ENCODE data around the gene OPHN1.
"Not testable (repeated sequence)": the region's sequence is repeated elsewhere in the genome, so short reads cannot be mapped to it uniquely, and the experiment has no call there.

Gene OPHN1

DNA sequence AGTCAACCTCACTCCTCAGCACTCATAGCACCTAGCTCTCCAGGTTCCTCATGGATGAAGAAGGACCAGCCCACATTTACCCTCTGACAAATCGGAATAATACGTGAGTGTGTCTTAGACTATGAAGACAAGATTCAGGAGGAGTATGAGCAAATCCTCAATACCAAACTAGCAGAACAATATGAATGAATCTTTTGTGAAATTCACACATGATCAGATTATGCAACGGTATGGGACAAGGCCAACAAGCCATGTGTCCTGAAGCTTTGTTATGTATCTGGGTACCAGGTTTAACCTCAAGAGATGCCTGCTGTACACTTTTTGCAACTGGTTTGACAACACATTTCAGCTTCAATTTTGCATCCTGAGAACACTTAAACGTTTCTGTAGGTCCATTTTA lies 300.1 kb downstream of the OPHN1 start:
- no peak for DNase-seq

- no peak for DNase-seq
Measured at GRCh38 chrX:68132749-68133148, 300.5 kb downstream of the OPHN1 start.

- no peak for DNase-seq
Measured at GRCh38 chrX:68121835-68122234, 311.5 kb downstream of the OPHN1 start.

GRCh38 chrX:68121371-68121770 lies 311.9 kb downstream of the OPHN1 start:
- DNase-seq = no peak

GRCh38 chrX:68115371-68115770 lies 317.9 kb downstream of the OPHN1 start:
- DNase-seq = no peak

GRCh38 chrX:68114573-68115129 lies 318.6 kb downstream of the OPHN1 start:
- peak; percentile 10 to 23 (median 21) for DNase-seq

DNA sequence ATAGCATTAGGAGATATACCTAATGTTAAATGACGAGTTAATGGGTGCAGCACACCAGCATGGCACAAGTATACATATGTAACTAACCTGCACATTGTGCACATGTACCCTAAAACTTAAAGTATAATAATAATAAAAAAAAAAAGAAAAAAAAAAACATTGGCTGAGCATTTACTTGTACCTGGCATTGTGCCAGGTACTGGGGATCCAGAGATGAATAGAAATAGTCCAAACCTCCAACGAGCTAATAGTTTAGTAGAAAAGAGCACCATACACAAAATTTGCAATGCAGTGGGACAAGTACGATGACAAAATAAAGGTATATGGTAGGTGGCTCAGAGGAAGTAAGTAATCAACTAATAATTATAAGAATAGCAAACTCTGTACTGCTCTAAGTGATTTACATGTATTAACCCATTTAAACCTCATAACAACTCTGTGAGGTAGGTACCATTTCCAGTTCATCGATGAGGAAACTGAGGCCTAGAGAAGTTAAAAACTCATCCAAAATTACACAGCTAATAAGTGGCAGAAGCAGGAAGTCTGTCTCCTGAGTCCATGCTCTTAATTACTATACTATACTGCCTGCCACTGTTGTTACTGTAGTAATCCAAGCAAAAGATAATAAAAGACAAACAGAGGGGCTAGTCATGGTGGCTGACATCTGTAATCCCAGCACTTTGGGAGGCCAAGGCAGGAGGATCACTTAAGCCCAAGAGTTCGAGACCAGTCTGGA lies 319.3 kb downstream of the OPHN1 start:
- no peak for DNase-seq

GRCh38 chrX:68112321-68112720 lies 321.0 kb downstream of the OPHN1 start:
- DNase-seq = no peak

DNA sequence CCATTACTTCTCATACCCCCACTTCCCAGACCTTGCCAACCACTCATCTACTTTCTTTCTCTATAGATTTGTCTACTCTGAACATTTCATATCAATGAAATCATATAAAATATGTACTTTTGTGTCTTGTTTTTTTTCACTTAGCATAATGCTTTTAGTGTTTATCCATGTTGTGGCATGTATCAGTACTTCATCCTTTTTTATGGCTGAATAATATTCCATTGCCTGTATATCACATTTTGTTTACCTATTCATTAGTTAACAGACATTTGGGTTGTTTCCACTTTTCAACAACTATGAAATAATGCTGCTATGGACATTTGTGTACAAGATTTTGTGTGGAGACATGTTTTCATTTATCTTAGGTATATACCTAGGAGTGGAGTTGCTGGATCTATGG lies 324.1 kb downstream of the OPHN1 start:
- DNase-seq = no peak

DNA sequence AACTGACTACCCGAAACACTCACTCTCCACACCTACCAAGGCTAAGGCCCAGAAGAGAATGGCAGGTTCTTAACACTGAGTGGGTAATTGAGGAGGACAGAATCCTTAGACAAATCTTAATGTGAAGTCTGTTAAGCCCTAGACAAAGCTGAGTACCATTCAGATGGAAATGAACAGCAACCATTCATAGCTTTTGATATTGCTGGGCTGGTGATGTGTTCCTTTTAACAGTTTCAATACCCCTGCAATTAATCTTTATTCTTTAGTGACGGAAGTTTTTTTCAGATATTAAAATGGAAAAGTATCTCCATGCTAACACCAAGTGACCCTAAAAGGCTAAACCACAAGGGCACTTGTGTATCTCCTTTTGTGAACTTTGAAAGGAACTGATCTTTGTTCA lies 334.9 kb downstream of the OPHN1 start:
- DNase-seq = no peak

GRCh38 chrX:68090266-68090665 lies 343.0 kb downstream of the OPHN1 start:
- no peak for DNase-seq

- no peak for DNase-seq
Measured at GRCh38 chrX:68087526-68087925, 345.8 kb downstream of the OPHN1 start.

DNA sequence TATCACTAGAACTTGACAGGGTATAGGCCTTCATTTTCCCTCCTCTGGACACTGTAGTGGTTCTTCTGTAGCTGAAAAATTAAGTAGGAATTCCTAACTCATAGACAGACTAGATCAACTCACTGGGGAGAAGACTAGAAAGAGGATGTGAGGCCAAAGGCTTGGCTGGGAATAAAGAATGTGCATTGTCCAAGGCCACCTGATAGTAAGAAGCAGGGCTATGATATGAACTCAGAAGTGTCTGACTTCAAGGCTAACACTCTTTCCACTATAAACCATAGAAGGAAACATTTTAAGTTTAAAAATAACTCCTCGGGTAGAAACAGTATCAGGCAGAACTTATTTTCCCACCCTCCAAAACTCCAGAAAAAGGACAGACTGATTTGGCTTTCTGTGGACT lies 346.6 kb downstream of the OPHN1 start:
- no peak for DNase-seq

GRCh38 chrX:68084765-68085164 lies 348.5 kb downstream of the OPHN1 start:
- DNase-seq = peak; percentile 27 to 41 (median 27)

DNA sequence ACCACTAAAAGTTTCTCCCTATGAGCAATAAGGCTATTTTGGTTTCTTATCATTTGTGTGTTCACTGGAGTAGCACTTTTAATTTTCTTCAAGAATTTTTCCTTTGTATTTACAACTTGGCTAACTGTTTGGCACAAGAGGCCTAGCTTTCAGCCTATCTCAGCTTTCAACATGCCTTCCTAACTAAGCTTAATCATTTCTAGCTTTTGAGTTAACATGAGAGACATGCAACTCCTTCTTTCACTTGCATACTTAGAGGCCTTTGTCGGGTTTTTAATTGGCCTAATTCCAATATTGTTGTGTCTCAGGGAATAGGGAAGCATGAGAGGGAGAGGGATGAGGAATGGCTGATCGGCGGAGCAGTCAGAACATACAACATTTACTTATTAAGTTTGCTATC lies 349.8 kb downstream of the OPHN1 start:
- no peak for DNase-seq

- no peak for DNase-seq
Measured at GRCh38 chrX:68079961-68080360, 353.3 kb downstream of the OPHN1 start.

DNA sequence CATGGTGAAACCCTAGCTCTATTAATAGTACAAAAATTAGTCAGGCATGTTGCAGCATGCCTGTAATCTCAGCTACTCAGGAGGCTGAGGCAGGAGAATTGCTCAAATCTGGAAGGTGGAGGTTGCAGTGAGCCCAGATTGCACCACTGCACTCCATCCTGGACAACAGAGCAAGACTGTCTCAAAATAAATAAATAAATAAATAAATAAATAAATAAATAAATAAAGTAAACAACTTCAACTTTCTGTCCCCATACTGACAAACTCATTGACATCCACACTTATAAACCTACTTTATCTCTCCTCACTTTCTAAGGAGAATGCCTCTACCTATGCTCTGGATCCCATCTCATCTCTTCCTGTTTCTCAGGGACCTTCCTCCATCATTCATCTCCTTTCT lies 354.5 kb downstream of the OPHN1 start:
- DNase-seq = not testable (repeated sequence)

DNA sequence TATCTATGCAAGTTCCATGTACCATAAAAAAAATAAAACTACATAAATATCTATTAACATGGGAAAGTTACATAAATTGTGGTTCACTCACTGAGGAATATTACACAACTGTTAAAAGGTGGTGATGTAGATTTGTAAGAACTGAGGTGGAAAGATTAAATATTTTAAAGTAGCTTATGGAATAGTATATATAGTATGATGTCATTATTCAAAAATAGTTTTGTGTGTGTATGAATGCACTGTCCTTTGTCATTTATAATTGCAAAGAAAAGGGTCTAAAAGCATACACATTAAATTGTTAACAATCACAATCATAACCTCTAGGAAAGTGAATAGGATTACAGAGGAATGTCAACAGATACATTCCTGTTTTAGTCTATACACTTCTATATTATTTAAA lies 355.9 kb downstream of the OPHN1 start:
- DNase-seq = no peak

GRCh38 chrX:68072041-68072440 lies 361.3 kb downstream of the OPHN1 start:
- DNase-seq = no peak

DNA sequence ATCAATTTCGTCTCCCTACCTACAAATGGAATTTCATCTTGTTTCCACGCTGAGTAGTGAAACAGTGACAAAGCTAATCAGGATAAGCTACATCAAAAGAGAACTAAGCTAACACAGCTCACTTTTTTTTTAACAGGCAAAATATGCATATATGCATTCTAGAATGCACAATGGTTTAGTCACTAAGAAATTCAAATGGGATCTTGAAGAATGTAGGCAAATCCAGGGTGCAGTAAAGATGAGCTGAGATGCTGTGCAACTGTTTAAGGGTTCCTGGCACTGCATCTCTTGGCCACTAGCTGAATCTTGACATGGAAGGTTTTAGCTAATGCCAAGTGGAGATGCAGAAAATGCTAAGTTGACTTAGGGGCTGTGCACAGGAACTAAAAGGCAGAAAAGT lies 363.2 kb downstream of the OPHN1 start:
- not testable (repeated sequence) for DNase-seq

GRCh38 chrX:68061206-68061535 lies 372.1 kb downstream of the OPHN1 start:
- no peak for DNase-seq

- no peak for DNase-seq
Measured at GRCh38 chrX:68060506-68061205, 372.6 kb downstream of the OPHN1 start.

DNA sequence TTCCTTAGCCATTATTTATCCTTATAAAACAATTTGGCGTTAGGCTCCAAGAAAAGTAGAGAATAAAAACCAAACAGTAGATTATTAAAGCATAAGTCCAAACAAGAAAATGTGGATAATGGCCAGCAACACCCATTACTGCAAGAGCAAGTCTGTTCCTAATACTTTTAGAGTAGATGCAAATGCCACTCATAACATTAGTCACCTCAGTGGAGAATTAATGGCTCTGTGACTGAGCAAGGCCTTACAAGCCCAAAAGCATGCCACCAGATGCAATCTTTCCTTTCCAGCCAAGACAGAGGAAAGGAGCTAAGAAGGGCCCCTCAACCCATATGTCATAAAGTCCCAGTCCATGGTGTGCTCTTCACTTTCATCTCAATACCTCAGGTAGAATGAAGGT lies 373.8 kb downstream of the OPHN1 start:
- DNase-seq = no peak

GRCh38 chrX:68049466-68049865 lies 383.8 kb downstream of the OPHN1 start:
- no peak for DNase-seq

DNA sequence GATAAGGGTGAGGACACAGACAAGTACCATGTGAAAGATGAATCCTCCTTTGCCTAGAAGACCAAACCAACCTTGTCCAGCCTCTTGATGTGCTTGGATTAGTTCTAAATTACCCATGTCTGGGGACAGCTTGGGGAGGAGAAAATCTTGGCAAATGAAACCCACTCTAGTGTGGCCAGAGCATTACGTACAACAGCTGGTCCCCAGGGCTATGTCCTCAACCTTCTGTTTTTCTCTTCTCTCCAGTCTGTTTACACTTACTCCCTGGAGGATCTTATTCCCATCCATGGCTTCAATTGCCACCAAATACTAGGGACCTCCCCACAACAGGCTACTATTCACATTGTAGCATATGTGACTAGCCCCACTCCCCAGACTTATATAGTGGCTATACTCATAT lies 384.5 kb downstream of the OPHN1 start:
- DNase-seq = no peak

Data from suppressor macrophage treated with lipopolysaccharide for 1 hour (primary cell).